Stimulated activated CD4-positive, alpha-beta T cell treated with anti-CD3 and anti-CD28 coated beads, Interleukin-4, amount 100 ng/mL, for 4 hours (primary cell): ENCODE results near the gene CD300LG.

Experiments used
- DNase-seq, 2 experiments: peaks; one replicate each; pipeline ENCODE4 v3.0.0-alpha.2; 2020

The CD300LG gene

GRCh38 chr17:43909537-43910231 lies 62.7 kb downstream of the CD300LG start:
- DNase-seq = no peak

- DNase-seq = no peak
These were observed 64.9 kb downstream of the CD300LG start for GRCh38 chr17:43911904-43912303.

DNA sequence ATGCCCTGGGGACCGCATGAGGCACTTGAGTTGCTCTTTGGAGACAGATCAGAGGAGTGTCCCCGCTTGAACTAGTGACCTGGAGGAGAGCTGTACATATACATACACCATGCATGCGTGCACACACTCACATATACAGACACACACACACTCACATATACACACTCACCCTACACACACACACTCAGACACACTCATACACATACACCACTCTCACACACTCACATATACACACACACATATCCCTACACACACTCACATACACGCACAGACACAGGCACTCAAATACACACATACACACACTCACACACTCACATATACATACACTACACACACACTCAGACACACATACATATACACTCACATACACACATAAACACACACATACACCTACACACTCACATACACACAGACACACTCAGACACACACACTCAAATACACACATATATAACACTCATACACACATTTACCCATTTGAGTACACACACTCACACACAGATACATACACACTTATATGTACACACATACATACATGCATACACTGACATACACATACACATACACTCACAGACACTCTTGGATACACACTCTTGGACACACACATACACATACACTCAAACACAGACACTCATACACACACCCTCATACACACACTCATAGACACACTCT lies 65.8 kb downstream of the CD300LG start:
- no peak for DNase-seq
